ENCODE results near the gene TRRAP.

TRRAP gene

GRCh38 chr7:98993024-98993897, 114.9 kb downstream of the TRRAP start:
- no peak for DNase-seq

GRCh38 chr7:98994046-98994944, 116.0 kb downstream of the TRRAP start:
- no peak for DNase-seq

GRCh38 chr7:98995111-98995510, 116.8 kb downstream of the TRRAP start:
- DNase-seq: no peak

- DNase-seq: no peak
Observed at GRCh38 chr7:98995523-98996149, 117.3 kb downstream of the TRRAP start.

GRCh38 chr7:98996150-98996552, 117.8 kb downstream of the TRRAP start:
- no peak for DNase-seq

GRCh38 chr7:98997846-98998245, 119.5 kb downstream of the TRRAP start:
- no peak for DNase-seq

- DNase-seq: no peak
Observed at GRCh38 chr7:98998821-98999725, 120.7 kb downstream of the TRRAP start.

GRCh38 chr7:99000196-99000903, 122.0 kb downstream of the TRRAP start:
- DNase-seq: no peak

- no peak for DNase-seq
Observed at GRCh38 chr7:99000904-99001465, 122.7 kb downstream of the TRRAP start.

- DNase-seq: no peak
Observed at GRCh38 chr7:99001482-99002147, 123.3 kb downstream of the TRRAP start.

- no peak for DNase-seq
Observed at GRCh38 chr7:99002148-99002826, 124.0 kb downstream of the TRRAP start.

GRCh38 chr7:99002827-99003212, 124.5 kb downstream of the TRRAP start:
- no peak for DNase-seq

- DNase-seq: no peak
Observed at GRCh38 chr7:99003419-99003818, 125.1 kb downstream of the TRRAP start.

- no peak for DNase-seq
Observed at GRCh38 chr7:99004216-99004615, 125.9 kb downstream of the TRRAP start.

- DNase-seq: no peak
Observed at GRCh38 chr7:99004781-99005500, 126.6 kb downstream of the TRRAP start.

- peak; percentile 6 to 27 for DNase-seq
Observed at GRCh38 chr7:99005776-99006175, 127.4 kb downstream of the TRRAP start.

GRCh38 chr7:99006739-99007424, 128.6 kb downstream of the TRRAP start:
- DNase-seq: no peak

GRCh38 chr7:99008181-99008631, 129.9 kb downstream of the TRRAP start:
- DNase-seq: no peak

All from inflammatory macrophage (primary cell).